Measurements from ENCODE around the gene DLG2. TPM values are rescaled to one million over a fixed set of nuclear protein-coding genes. Genes with fewer than 3 reads are reported as not detected.

Gene DLG2
- total RNA-seq, 1 donor from 2014 or later, result 6.1 TPM

GRCh38 chr11:85590848-85591483 is 36.2 kb downstream of the DLG2 start:
- no peak for ATAC-seq (ENCODE audit: poor library complexity)
- no peak for DNase-seq
- intact Hi-C loops (cut with DNase I), result loop anchor here (10.0 kb wide), 1 partner anchor 234 kb away; no protein-coding TSS in a partner anchor

- ATAC-seq (ENCODE audit: poor library complexity) (no peak), DNase-seq (no peak)
- intact Hi-C loops (cut with DNase I), result no loop called here
Observed at GRCh38 chr11:85589373-85589772, 37.8 kb downstream of the DLG2 start.

GRCh38 chr11:85582111-85582510 is 45.0 kb downstream of the DLG2 start:
- no peak for ATAC-seq (ENCODE audit: poor library complexity)
- intact Hi-C loops (cut with DNase I), result no loop called here
- DNase-seq, result no peak

- DNase-seq (no peak), ATAC-seq (ENCODE audit: poor library complexity) (no peak)
- intact Hi-C loops (cut with DNase I), result no loop called here
Observed at GRCh38 chr11:85575388-85575787, 51.8 kb downstream of the DLG2 start.

GRCh38 chr11:85572056-85572455 is 55.1 kb downstream of the DLG2 start:
- intact Hi-C loops (cut with DNase I), result no loop called here
- no peak for DNase-seq
- no peak for ATAC-seq (ENCODE audit: poor library complexity)

GRCh38 chr11:85569525-85569924 is 57.6 kb downstream of the DLG2 start:
- intact Hi-C loops (cut with DNase I), result no loop called here
- DNase-seq (no peak), ATAC-seq (ENCODE audit: poor library complexity) (no peak)

GRCh38 chr11:85558411-85558810 is 68.7 kb downstream of the DLG2 start:
- intact Hi-C loops (cut with DNase I), result no loop called here
- no peak for ATAC-seq (ENCODE audit: poor library complexity)
- no peak for DNase-seq

GRCh38 chr11:85551881-85552280 is 75.3 kb downstream of the DLG2 start:
- DNase-seq (no peak), ATAC-seq (ENCODE audit: poor library complexity) (no peak)
- intact Hi-C loops (cut with DNase I), result no loop called here

GRCh38 chr11:85541683-85542082 is 85.5 kb downstream of the DLG2 start:
- no peak for DNase-seq
- intact Hi-C loops (cut with DNase I), result no loop called here
- ATAC-seq (ENCODE audit: poor library complexity), result no peak

GRCh38 chr11:85540635-85541205 is 86.4 kb downstream of the DLG2 start:
- ATAC-seq (ENCODE audit: poor library complexity) (peak; percentile 25), DNase-seq (no peak)
- intact Hi-C loops (cut with DNase I), result no loop called here

GRCh38 chr11:85540181-85540580 is 87.0 kb downstream of the DLG2 start:
- DNase-seq (no peak), ATAC-seq (ENCODE audit: poor library complexity) (no peak)
- intact Hi-C loops (cut with DNase I), result no loop called here

- intact Hi-C loops (cut with DNase I), result no loop called here
- ATAC-seq (ENCODE audit: poor library complexity), result peak; percentile 36
- no peak for DNase-seq
Observed at GRCh38 chr11:85539740-85540139, 87.4 kb downstream of the DLG2 start.

GRCh38 chr11:85539029-85539689 is 88.0 kb downstream of the DLG2 start:
- no peak for ATAC-seq (ENCODE audit: poor library complexity)
- intact Hi-C loops (cut with DNase I), result no loop called here
- no peak for DNase-seq

- DNase-seq (no peak), ATAC-seq (ENCODE audit: poor library complexity) (no peak)
- intact Hi-C loops (cut with DNase I), result no loop called here
Observed at GRCh38 chr11:85536438-85536837, 90.7 kb downstream of the DLG2 start.

- intact Hi-C loops (cut with DNase I), result no loop called here
- ATAC-seq (ENCODE audit: poor library complexity), result no peak
Observed at GRCh38 chr11:85534806-85535205, 92.3 kb downstream of the DLG2 start.

GRCh38 chr11:85531191-85531897 is 95.8 kb downstream of the DLG2 start:
- intact Hi-C loops (cut with DNase I), result no loop called here
- no peak for DNase-seq
- no peak for ATAC-seq (ENCODE audit: poor library complexity)

More at GRCh38 chr11:85534806-85535205, 92.3 kb downstream of the DLG2 start:
- no peak for DNase-seq

GRCh38 chr11:85530634-85531033 is 96.5 kb downstream of the DLG2 start:
- DNase-seq (no peak), ATAC-seq (ENCODE audit: poor library complexity) (no peak)
- intact Hi-C loops (cut with DNase I), result no loop called here

GRCh38 chr11:85526564-85526963 is 100.6 kb downstream of the DLG2 start:
- ATAC-seq (ENCODE audit: poor library complexity), result no peak
- DNase-seq, result no peak
- intact Hi-C loops (cut with DNase I), result no loop called here

GRCh38 chr11:85525686-85526085 is 101.5 kb downstream of the DLG2 start:
- DNase-seq, result no peak
- ATAC-seq (ENCODE audit: poor library complexity), result no peak
- intact Hi-C loops (cut with DNase I), result no loop called here

GRCh38 chr11:85517272-85517671 is 109.9 kb downstream of the DLG2 start:
- ATAC-seq (ENCODE audit: poor library complexity) (no peak), DNase-seq (no peak)
- intact Hi-C loops (cut with DNase I), result no loop called here

Measured in Right ventricle myocardium superior (tissue), 1 donor.